Smooth muscle cell (in vitro differentiated cells): ENCODE data around the gene WWC2. TPM values are rescaled to one million over a fixed set of nuclear protein-coding genes. Genes with fewer than 3 reads are reported as not detected.

Source experiments
- DNase-seq: peaks from one replicate; lab custom pipeline; 2025; ENCODE audit not compliant: unreplicated experiment; lab: John Stamatoyannopoulos, UW
- H2AFZ ChIP-seq: fragments of 200-600 bp; sonication (generic); 2 replicates; pipeline ENCODE4 v1.6.0; 2016; ENCODE audit warnings: antibody characterized with exemption, low read depth, mild to moderate bottlenecking
- H3F3A ChIP-seq: fragments of 200-600 bp; sonication (generic); 2 replicates; pipeline ENCODE4 v1.6.0; 2017; ENCODE audit warnings: antibody characterized with exemption, low read depth
- H3K27ac ChIP-seq: fragments of 200-600 bp; sonication (generic); 2 replicates; pipeline ENCODE4 v1.5.1; 2016; ENCODE audit warnings: low read depth, mild to moderate bottlenecking
- H3K27me3 ChIP-seq: fragments of 200-600 bp; sonication (generic); 2 replicates; pipeline ENCODE4 v1.6.1; 2016; ENCODE audit warnings: low read depth, mild to moderate bottlenecking
- H3K36me3 ChIP-seq: fragments of 200-600 bp; sonication (generic); 2 replicates; pipeline ENCODE4 v1.5.1; 2016; ENCODE audit warnings: low read depth
- H3K4me1 ChIP-seq: fragments of 200-600 bp; sonication (generic); 2 replicates; pipeline ENCODE4 v1.5.1; 2016; ENCODE audit warnings: low read depth
- H3K4me2 ChIP-seq: fragments of 200-600 bp; sonication (generic); 2 replicates; pipeline ENCODE4 v1.6.0; 2016; ENCODE audit warnings: mild to moderate bottlenecking
- H3K4me3 ChIP-seq: fragments of 200-600 bp; sonication (generic); 2 replicates; pipeline ENCODE4 v1.5.1; 2016; ENCODE audit warnings: mild to moderate bottlenecking
- H3K79me2 ChIP-seq: fragments of 200-600 bp; sonication (generic); 2 replicates; pipeline ENCODE4 v1.6.0; 2016; ENCODE audit warnings: low read depth, mild to moderate bottlenecking
- H3K9ac ChIP-seq: fragments of 200-600 bp; sonication (generic); 2 replicates; pipeline ENCODE4 v1.6.0; 2016; ENCODE audit warnings: low read depth
- H3K9me3 ChIP-seq: fragments of 200-600 bp; sonication (generic); replicated peaks from 2 replicates; pipeline ENCODE4 v1.5.1; 2016; ENCODE audit warnings: low read depth
- H4K20me1 ChIP-seq: fragments of 200-600 bp; sonication (generic); 2 replicates; pipeline ENCODE4 v1.6.0; 2016; ENCODE audit warnings: low read depth
- CTCF ChIP-seq: fragments of 200-600 bp; sonication (generic); IDR thresholded peaks from 2 replicates; pipeline ENCODE4 v1.5.1; 2017; ENCODE audit warnings: borderline replicate concordance, mild to moderate bottlenecking, antibody characterized with exemption; ENCODE audit not compliant: insufficient read depth, poor library complexity, severe bottlenecking
- WGBS: methylation state at CpG from one replicate; pipeline ENCODE4 v1.1.7; 2016; ENCODE audit warnings: low lambda C conversion rate; 5-methylcytosine and 5-hydroxymethylcytosine counted together
- polyA plus RNA-seq: library from polyadenylated mRNA; unstranded; fragments of >200 nt; fragmentation: Nextera tagmentation; extraction: Ambion mirVana; gene quantifications from 2 replicates; pipeline ENCODE4 v1.2.1, GENCODE V29; 2016
- total RNA-seq: library from RNA; depleted of rRNA; stranded (reverse); fragments of >200 nt; gene quantifications from 2 replicates; pipeline ENCODE4 v1.2.3, GENCODE V29; 2014

The WWC2 gene
- total and polyA plus RNA-seq, 2 experiments from 2014 or later, result 11.2 to 13.5 TPM

- WGBS, result 14% methylated on average over 14 of the region's 14 CpGs
- H3K4me1 ChIP-seq, result peaks cover 13% of the 10 kb centered on the region
- H3K4me3 ChIP-seq, result no peak overlapping the region
- H3F3A ChIP-seq, result no peaks in the 10 kb centered on the region
- no peak for TF ChIP-seq CTCF
- peaks cover 51% of the 10 kb centered on the region for H4K20me1 ChIP-seq
- peaks cover 31% of the 10 kb centered on the region for H3K79me2 ChIP-seq
- H3K9me3 ChIP-seq, result no peaks in the 10 kb centered on the region
- no peak overlapping the region for H3K9ac ChIP-seq
- H3K36me3 ChIP-seq, result no peaks in the 10 kb centered on the region
- H3K27me3 ChIP-seq, result no peaks in the 10 kb centered on the region
- no peak overlapping the region for H2AFZ ChIP-seq
- no peak for DNase-seq
- no peak overlapping the region for H3K27ac ChIP-seq
- H3K4me2 ChIP-seq, result peak overlapping the region; percentile 49
These were observed 84.0 kb downstream of the WWC2 start for GRCh38 chr4:183182873-183183725.

- peaks cover 45% of the 10 kb centered on the region for H4K20me1 ChIP-seq
- no peak for TF ChIP-seq CTCF
- H3F3A ChIP-seq, result no peaks in the 10 kb centered on the region
- H3K27me3 ChIP-seq, result no peaks in the 10 kb centered on the region
- H3K27ac ChIP-seq, result no peak overlapping the region
- H3K9me3 ChIP-seq, result no peaks in the 10 kb centered on the region
- no peak overlapping the region for H3K4me3 ChIP-seq
- no peak overlapping the region for H3K9ac ChIP-seq
- H2AFZ ChIP-seq, result no peak overlapping the region
- H3K36me3 ChIP-seq, result no peaks in the 10 kb centered on the region
- WGBS, result 93% methylated on average over 4 of the region's 4 CpGs
- no peak for DNase-seq
- no peak overlapping the region for H3K4me2 ChIP-seq
- H3K4me1 ChIP-seq, result peaks cover 13% of the 10 kb centered on the region
- H3K79me2 ChIP-seq, result peaks cover 28% of the 10 kb centered on the region
These were observed 85.0 kb downstream of the WWC2 start for GRCh38 chr4:183183906-183184535.

GRCh38 chr4:183185018-183185417, 86.0 kb downstream of the WWC2 start:
- peaks cover 15% of the 10 kb centered on the region for H3K4me1 ChIP-seq
- peaks cover 40% of the 10 kb centered on the region for H4K20me1 ChIP-seq
- H3K9ac ChIP-seq, result no peak overlapping the region
- H3K4me3 ChIP-seq, result no peak overlapping the region
- no peaks in the 10 kb centered on the region for H3K9me3 ChIP-seq
- H3K79me2 ChIP-seq, result peaks cover 19% of the 10 kb centered on the region
- H3K27ac ChIP-seq, result no peak overlapping the region
- WGBS, result 60% methylated on average over 5 of the region's 5 CpGs
- DNase-seq, result no peak
- no peak overlapping the region for H3K4me2 ChIP-seq
- TF ChIP-seq CTCF, result no peak
- H3F3A ChIP-seq, result no peaks in the 10 kb centered on the region
- H2AFZ ChIP-seq, result no peak overlapping the region
- no peaks in the 10 kb centered on the region for H3K36me3 ChIP-seq
- H3K27me3 ChIP-seq, result no peaks in the 10 kb centered on the region

- DNase-seq, result no peak
- Histone ChIP-seq H3K36me3 (no peaks in the 10 kb centered on the region), H4K20me1 (peaks cover 40% of the 10 kb centered on the region), H3K27me3 (no peaks in the 10 kb centered on the region), H3K4me2 (no peak overlapping the region), H2AFZ (no peak overlapping the region), H3K4me1 (peaks cover 17% of the 10 kb centered on the region), H3K9me3 (no peaks in the 10 kb centered on the region), H3F3A (no peaks in the 10 kb centered on the region), H3K4me3 (no peak overlapping the region), H3K79me2 (peaks cover 23% of the 10 kb centered on the region), H3K9ac (no peak overlapping the region), H3K27ac (no peak overlapping the region)
- WGBS, result 92% methylated on average over 2 of the region's 2 CpGs
- TF ChIP-seq CTCF, result no peak
These were observed 86.5 kb downstream of the WWC2 start for GRCh38 chr4:183185559-183185958.
